ENCODE results near the gene TTC7B. TPM values are rescaled to one million over a fixed set of nuclear protein-coding genes. Genes with fewer than 3 reads are reported as not detected.
A peak's percentile ranks its signal among the peaks of the same experiment; 100 is the strongest.

The TTC7B gene
- total and polyA plus RNA-seq, 2 experiments from 2014 or later: 5.2 to 28.2 TPM

DNA sequence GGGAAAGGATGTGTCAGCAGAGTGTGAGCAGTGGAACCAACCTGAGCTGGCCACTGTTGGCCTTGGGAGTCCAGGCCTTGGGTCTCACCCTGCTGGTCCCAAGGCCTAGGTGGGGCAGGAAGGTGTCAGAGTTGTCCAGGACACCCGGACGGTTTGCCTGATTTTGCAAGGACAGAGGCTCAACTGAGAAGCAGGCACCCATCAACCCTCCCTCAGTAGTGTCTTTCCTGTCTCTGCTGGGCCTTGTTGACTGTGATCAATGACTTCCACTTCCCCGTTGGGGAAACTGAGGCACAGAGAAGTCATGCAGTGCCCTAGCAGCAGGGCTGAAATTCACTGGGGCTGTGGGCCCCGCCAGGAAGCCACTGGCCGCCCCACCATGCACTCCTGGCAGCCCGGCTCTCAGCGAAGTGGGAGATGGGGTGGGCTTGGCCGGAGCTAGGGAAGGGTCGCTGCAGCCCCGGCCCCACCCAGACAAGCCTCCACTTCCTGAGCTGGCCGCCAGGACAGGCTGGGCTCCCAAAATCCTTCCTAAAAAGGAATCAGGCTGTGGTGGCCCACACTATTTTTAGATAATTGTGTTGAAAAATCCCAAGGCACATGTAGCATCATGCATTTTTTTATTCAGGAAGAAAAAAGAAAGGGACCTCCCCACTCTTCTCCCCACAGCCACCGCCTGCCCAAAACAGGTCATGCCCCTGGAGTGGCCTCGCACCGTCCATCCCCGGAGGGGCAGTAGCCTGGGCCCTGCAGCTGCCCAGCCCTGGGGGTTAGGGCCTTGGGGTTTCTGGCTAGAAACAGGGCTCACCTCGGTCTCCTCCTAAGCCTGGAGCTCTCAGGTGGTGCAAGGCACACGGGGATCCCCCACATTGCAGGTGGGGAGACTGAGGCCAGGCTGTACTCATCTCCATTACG, 292.0 kb downstream of the TTC7B start:
- 75 to 83% methylated on average over 18 of the region's 18 CpGs for WGBS, 2 experiments (ENCODE audit: low coverage in 1 of 2, low lambda C conversion rate in 2 of 2, missing lambda C conversion rate in 2 of 2)
- no peak overlapping the region for H3K9ac ChIP-seq
- H3K36me3 ChIP-seq (ENCODE audit: low read depth): no peaks in the 10 kb centered on the region
- no peaks in the 10 kb centered on the region for H3K79me2 ChIP-seq (ENCODE audit: insufficient read depth)
- H2AFZ ChIP-seq: no peak overlapping the region
- no peaks in the 10 kb centered on the region for H3K27me3 ChIP-seq (replicated peaks; ENCODE audit: insufficient read depth)
- no peak overlapping the region for H3K4me3 ChIP-seq
- H3K9me3 ChIP-seq (ENCODE audit: low read depth): no peaks in the 10 kb centered on the region
- no peak for TF ChIP-seq EZH2phosphoT487 (IDR thresholded peaks at IDR 0.05; ENCODE audit: insufficient read depth, low read depth)
- no peak for TF ChIP-seq EZH2 (IDR thresholded peaks at IDR 0.05; ENCODE audit: insufficient read depth, poor library complexity, severe bottlenecking)
- H3K4me1 ChIP-seq (ENCODE audit: insufficient read depth): peaks cover 5% of the 10 kb centered on the region
- no peak overlapping the region for H3K27ac ChIP-seq
- no peak for DNase-seq
- no peaks in the 10 kb centered on the region for H3K9me2 ChIP-seq (ENCODE audit: insufficient read depth)
- H3F3A ChIP-seq (ENCODE audit: insufficient read depth): no peaks in the 10 kb centered on the region
- no peaks in the 10 kb centered on the region for H4K20me1 ChIP-seq (ENCODE audit: insufficient read depth)
- in situ Hi-C loops (cut with MboI): no loop called here
- H3K4me2 ChIP-seq (ENCODE audit: unreplicated experiment): no peak overlapping the region

DNA sequence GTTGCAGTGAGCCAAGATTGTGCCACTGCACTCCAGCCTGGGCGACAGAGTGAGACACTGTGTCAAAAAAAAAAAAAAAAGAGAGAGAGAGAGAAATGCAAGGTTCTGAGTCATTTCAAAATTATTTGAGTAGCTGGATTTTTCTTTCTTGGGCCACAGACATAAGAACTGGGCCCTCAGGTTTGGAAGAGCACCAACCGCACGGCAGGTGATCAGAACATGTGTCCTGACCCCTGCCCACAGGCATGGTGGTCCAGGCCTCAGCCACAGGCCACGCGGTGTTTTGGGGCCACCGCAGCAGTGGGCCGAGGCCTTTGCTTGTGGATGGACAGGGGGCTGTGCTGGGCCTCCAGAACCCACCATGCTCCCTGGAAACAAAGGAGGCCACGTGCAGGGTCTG, 292.7 kb downstream of the TTC7B start:
- TF ChIP-seq EZH2 (IDR thresholded peaks at IDR 0.05; ENCODE audit: insufficient read depth, poor library complexity, severe bottlenecking): no peak
- H3K4me2 ChIP-seq (ENCODE audit: unreplicated experiment): no peak overlapping the region
- no peaks in the 10 kb centered on the region for H4K20me1 ChIP-seq (ENCODE audit: insufficient read depth)
- H3K9me2 ChIP-seq (ENCODE audit: insufficient read depth): no peaks in the 10 kb centered on the region
- no peaks in the 10 kb centered on the region for H3K9me3 ChIP-seq (ENCODE audit: low read depth)
- 69 to 78% methylated on average over 8 of the region's 8 CpGs for WGBS, 2 experiments (ENCODE audit: low coverage in 1 of 2, low lambda C conversion rate in 2 of 2, missing lambda C conversion rate in 2 of 2)
- no peaks in the 10 kb centered on the region for H3K27me3 ChIP-seq (replicated peaks; ENCODE audit: insufficient read depth)
- H3K27ac ChIP-seq: no peak overlapping the region
- in situ Hi-C loops (cut with MboI): no loop called here
- peaks cover 5% of the 10 kb centered on the region for H3K4me1 ChIP-seq (ENCODE audit: insufficient read depth)
- no peak overlapping the region for H3K9ac ChIP-seq
- H2AFZ ChIP-seq: no peak overlapping the region
- no peak overlapping the region for H3K4me3 ChIP-seq
- no peaks in the 10 kb centered on the region for H3K36me3 ChIP-seq (ENCODE audit: low read depth)
- DNase-seq: peak; percentile 71
- no peaks in the 10 kb centered on the region for H3K79me2 ChIP-seq (ENCODE audit: insufficient read depth)
- H3F3A ChIP-seq (ENCODE audit: insufficient read depth): no peaks in the 10 kb centered on the region

DNA sequence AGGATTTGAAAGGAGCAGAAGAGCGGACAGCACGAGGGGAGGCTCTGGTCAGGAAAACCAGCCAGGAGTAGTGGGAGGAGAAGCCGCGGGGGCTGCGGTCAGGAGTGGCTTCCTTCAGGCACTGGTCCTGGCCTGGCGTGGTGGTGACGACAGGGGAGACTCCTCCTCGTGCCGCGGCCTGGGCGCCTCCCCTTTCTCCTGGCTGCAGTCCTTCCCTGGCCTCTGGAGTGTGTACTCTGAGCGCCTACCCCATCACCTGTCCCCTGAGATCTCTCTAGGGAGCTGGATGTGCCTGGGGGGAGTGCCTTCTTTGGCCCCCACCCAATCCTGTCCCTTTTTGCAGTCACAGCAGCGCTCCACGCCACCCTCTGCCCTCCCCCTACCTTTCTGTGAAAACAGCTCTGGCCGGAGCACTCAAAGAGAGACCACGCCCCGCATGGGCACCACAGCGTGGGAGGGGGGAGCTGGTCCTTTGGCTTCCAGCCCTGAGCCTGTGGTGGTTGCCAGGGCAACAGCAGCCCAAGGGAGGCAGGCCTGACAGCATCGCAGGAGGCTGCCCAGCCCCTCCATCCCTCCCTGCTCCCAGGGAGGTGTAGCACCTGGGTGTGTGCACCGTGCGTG, 293.5 kb downstream of the TTC7B start:
- H3K27ac ChIP-seq: no peak overlapping the region
- no peaks in the 10 kb centered on the region for H3K79me2 ChIP-seq (ENCODE audit: insufficient read depth)
- H3K9me2 ChIP-seq (ENCODE audit: insufficient read depth): no peaks in the 10 kb centered on the region
- in situ Hi-C loops (cut with MboI): no loop called here
- peaks cover 5% of the 10 kb centered on the region for H3K4me1 ChIP-seq (ENCODE audit: insufficient read depth)
- H3K4me3 ChIP-seq: no peak overlapping the region
- H3K36me3 ChIP-seq (ENCODE audit: low read depth): no peaks in the 10 kb centered on the region
- WGBS, 2 experiments (ENCODE audit: low coverage in 1 of 2, low lambda C conversion rate in 2 of 2, missing lambda C conversion rate in 2 of 2): 11 to 16% methylated on average over 20 of the region's 21 CpGs
- peak; percentile 66 for DNase-seq
- no peaks in the 10 kb centered on the region for H3F3A ChIP-seq (ENCODE audit: insufficient read depth)
- H3K4me2 ChIP-seq (ENCODE audit: unreplicated experiment): no peak overlapping the region
- no peaks in the 10 kb centered on the region for H4K20me1 ChIP-seq (ENCODE audit: insufficient read depth)
- no peaks in the 10 kb centered on the region for H3K27me3 ChIP-seq (replicated peaks; ENCODE audit: insufficient read depth)
- TF ChIP-seq EZH2phosphoT487 (IDR thresholded peaks at IDR 0.05; ENCODE audit: insufficient read depth, low read depth) (no peak), EZH2 (IDR thresholded peaks at IDR 0.05; ENCODE audit: insufficient read depth, poor library complexity, severe bottlenecking) (no peak)
- H3K9ac ChIP-seq: no peak overlapping the region
- H2AFZ ChIP-seq: no peak overlapping the region; the same call in 1 of the 2 replicates
- H3K9me3 ChIP-seq (ENCODE audit: low read depth): no peaks in the 10 kb centered on the region

DNA sequence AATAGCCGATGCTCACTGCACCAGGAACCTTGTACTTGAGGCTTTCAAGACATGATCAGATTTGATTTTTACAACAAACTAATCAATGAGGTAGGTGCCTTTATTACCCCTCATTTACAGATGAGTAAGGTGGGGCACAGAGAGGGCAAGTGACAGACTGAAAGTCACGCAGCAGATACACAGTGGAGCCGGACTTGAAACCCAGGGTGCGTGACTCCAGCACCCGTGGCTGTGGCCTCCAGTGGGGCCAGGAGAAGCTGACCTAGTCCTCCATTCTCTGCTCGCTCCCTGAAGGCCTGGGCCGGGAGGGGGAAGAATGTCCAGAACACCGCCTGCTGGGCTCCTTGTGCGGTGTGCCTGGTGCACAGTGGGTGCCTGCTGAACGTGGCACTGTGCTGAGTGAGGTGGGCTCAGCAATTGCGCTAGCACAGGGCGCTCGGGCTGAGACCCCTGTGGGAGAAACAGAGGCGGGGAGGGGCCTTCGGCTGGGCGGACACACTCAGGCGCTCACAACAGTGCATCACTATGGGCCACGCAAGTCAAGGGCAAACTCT, 294.2 kb downstream of the TTC7B start:
- DNase-seq: no peak

More for the DNA sequence above, 294.2 kb downstream of the TTC7B start:
- Histone ChIP-seq H3K27me3 (replicated peaks; ENCODE audit: insufficient read depth) (no peaks in the 10 kb centered on the region), H3K36me3 (ENCODE audit: low read depth) (no peaks in the 10 kb centered on the region), H3K9ac (no peak overlapping the region), H3K79me2 (ENCODE audit: insufficient read depth) (no peaks in the 10 kb centered on the region), H4K20me1 (ENCODE audit: insufficient read depth) (no peaks in the 10 kb centered on the region), H3K27ac (no peak overlapping the region), H3K4me1 (ENCODE audit: insufficient read depth) (peaks cover 5% of the 10 kb centered on the region), H3K9me2 (ENCODE audit: insufficient read depth) (no peaks in the 10 kb centered on the region), H3F3A (ENCODE audit: insufficient read depth) (no peaks in the 10 kb centered on the region), H3K4me3 (no peak overlapping the region), H3K9me3 (ENCODE audit: low read depth) (no peaks in the 10 kb centered on the region), H2AFZ (no peak overlapping the region), H3K4me2 (ENCODE audit: unreplicated experiment) (no peak overlapping the region)
- no peak for TF ChIP-seq EZH2phosphoT487 (IDR thresholded peaks at IDR 0.05; ENCODE audit: insufficient read depth, low read depth)
- TF ChIP-seq EZH2 (IDR thresholded peaks at IDR 0.05; ENCODE audit: insufficient read depth, poor library complexity, severe bottlenecking): no peak
- WGBS, 2 experiments (ENCODE audit: low coverage in 1 of 2, low lambda C conversion rate in 2 of 2, missing lambda C conversion rate in 2 of 2): 78 to 79% methylated on average over 12 to 18 of the region's 18 CpGs
- in situ Hi-C loops (cut with MboI): no loop called here
